Activated CD4-positive, CD25-positive, alpha-beta regulatory T cell treated with anti-CD3 and anti-CD28 coated beads, Interleukin-2, amount 50 U/mL, for 72 hours (primary cell): Measurements from ENCODE around the gene RASAL1.

Experiments
- DNase-seq: peaks from one replicate; pipeline ENCODE4 v3.0.0; 2021

The RASAL1 gene, protein sequence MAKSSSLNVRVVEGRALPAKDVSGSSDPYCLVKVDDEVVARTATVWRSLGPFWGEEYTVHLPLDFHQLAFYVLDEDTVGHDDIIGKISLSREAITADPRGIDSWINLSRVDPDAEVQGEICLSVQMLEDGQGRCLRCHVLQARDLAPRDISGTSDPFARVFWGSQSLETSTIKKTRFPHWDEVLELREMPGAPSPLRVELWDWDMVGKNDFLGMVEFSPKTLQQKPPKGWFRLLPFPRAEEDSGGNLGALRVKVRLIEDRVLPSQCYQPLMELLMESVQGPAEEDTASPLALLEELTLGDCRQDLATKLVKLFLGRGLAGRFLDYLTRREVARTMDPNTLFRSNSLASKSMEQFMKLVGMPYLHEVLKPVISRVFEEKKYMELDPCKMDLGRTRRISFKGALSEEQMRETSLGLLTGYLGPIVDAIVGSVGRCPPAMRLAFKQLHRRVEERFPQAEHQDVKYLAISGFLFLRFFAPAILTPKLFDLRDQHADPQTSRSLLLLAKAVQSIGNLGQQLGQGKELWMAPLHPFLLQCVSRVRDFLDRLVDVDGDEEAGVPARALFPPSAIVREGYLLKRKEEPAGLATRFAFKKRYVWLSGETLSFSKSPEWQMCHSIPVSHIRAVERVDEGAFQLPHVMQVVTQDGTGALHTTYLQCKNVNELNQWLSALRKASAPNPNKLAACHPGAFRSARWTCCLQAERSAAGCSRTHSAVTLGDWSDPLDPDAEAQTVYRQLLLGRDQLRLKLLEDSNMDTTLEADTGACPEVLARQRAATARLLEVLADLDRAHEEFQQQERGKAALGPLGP

GRCh38 chr12:113135178-113136127 lies at the start of gene RASAL1:
TSS of gene RASAL1 (minus strand) at chr12:113135761. CDS start at chr12:113135462, 299 bp downstream.
- DNase-seq, result peak; percentile 82

DNA sequence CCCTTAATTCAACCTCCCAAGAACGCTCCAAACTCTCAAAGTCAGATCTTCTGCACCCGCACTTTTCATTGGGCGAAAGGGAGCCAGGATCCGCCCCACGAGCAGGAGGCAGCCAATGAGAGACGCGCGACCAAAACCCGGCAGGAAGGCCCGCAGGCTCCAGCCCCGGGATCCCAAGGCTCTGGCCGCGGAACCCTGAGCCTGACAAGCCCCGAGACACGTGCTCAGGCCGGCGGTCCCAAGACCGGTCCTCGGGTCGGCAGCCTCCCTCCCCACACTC lies 49.3 kb upstream of the RASAL1 start:
- DNase-seq, result peak; percentile 86

DNA sequence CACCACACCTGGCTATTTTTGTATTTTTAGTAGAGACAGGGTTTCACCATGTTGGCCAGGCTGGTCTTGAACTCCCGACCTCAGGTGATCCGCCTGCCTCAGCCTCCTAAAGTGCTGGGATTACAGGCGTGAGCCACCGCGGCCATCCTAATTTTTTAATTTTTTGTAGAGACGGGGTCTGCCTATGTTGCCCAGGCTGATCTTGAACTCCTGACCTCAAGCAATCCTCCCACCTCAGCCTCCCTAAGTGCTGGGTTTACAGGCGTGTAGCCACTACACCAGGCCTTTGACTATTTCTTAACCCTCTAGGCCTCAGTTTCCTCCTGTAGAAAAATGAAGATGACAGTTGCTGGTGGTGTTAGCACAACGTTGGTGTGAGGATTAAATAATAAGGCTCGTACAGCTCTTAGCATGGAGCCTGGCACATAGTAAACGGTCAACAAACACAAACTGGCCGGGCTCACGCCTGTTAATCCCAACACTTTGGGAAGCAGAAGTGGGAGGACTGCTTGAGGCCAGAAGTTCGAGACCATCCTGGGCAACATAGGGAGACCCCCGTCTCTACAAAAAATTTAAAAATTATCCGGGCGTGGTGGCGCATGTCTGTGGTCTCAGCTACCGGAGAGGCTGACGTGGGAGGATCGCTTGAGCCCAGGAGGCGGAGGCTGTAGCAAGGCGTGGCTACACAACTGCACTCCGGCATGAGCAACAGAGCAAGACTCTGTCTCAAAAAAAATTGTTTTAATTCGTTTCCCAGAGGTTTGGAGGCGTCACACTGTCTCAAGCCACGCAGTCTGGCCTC lies 48.7 kb upstream of the RASAL1 start:
- DNase-seq, result no peak

DNA sequence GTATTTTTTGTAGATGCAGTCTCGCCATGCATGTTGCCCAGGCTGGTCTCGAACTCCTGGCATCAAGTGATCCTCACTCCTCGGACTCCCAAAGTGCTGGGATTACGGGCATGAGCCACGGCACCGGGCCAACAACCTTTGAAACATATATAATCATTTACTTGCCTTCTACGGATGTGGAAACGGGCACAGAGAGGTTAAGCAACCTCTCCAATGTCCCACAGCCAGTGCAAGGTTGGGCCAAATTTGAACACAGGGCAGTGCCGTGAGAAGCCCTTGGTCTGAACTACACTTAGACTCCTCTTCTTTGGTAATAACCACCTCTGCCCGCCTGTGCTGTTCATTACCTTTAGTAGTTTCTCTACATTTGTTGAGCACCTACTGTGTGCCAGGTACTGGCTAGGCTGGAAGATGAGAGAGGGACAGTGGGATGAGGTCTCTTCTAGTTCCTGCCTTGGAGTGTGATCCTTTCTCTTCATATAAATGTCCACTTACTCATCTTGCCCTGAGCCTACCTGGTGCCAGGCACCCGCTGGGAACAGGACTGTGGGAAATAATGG lies 47.5 kb upstream of the RASAL1 start:
- no peak for DNase-seq

- DNase-seq, result no peak
Observed at GRCh38 chr12:113181975-113182374, 46.4 kb upstream of the RASAL1 start.

DNA sequence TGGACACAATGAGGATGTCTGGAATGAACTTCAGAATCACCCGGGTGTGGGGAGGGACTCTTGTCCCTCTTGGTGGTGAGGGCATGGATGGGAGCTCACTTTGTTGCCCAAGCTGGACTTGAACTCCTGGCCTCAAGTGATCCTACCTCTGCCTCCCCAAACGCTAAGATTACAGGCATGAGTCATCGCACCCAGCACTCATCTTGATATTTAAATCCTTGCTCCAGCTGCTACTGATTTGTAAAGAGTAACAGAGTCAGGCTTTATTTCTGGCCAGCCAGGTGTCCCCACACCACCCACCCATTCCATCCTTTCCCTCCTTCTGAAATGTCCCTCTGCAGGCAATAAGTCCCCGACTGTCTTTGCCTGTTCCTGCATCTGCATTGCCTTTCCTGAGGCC lies 44.8 kb upstream of the RASAL1 start:
- DNase-seq, result no peak

GRCh38 chr12:113179023-113179422 lies 43.5 kb upstream of the RASAL1 start:
- DNase-seq, result no peak

GRCh38 chr12:113174461-113175384 lies 39.2 kb upstream of the RASAL1 start:
- DNase-seq, result peak; percentile 87

DNA sequence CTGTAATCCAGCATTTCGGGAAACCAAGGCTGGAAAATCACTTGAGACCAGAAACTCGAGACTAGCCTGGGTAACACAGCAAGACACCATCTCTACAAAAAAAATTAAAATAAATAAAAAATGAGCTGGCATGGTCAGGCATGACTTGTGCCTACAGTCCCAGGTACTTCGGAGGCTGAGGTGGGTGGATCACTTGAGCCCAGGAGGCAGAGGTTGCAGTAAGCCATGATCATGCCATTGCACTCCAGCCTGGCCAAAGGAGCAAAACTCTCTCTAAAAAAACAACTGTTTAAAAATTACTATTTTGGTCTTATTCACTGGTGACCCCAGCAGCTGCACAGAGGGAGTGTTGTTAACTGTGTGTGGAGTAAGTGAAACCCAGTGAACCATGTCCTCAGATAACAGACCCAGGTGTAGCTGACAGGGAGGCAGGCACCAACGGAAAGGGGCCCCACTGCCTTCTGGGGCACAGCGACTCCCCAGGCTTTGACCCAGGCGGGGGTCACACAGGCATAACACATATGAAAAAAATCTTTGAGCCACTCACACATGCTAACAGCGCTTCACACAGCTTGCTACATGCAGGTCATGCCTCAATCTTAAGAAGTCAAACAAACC lies 37.6 kb upstream of the RASAL1 start:
- no peak for DNase-seq

DNA sequence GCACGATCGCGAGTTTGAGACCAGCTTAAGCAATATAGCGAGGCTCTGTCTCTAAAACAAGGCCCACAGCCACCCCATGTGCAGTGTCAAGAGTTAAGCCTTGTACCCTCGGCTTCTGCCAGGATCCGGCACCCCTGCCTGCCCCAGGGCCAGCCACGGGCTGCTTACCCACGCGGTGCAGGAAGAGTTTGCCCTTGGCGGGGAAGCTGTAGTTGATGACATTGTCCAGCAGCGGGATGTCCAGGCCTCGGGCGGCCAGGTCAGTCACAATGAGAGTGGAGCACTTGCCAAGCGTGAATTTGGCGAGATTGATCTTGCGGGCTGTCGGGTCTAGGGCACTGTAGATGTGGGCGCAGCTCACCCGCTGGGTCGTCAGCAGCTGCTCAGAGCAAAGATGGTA lies 36.6 kb upstream of the RASAL1 start:
- no peak for DNase-seq

- no peak for DNase-seq
Observed at GRCh38 chr12:113171543-113171942, 36.0 kb upstream of the RASAL1 start.

DNA sequence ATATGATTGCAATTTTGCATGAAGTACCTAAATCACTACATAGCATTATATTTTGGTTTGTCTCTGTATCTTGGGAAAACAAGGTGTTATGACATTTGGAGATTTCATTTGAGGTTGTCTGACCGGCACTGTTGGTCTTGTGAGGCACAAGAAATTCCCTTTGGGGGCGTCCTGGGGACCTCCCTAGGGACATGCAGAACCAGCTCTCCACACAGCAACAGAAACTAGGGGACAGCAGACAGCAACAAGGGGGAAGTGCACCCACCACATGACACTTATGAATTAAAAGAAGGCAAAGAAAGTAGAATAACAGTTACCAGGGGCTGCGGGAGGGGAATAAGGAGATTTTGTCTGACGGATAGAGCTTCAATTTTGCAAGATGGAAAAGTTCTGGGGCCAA lies 35.4 kb upstream of the RASAL1 start:
- no peak for DNase-seq

GRCh38 chr12:113170457-113170856 lies 34.9 kb upstream of the RASAL1 start:
- no peak for DNase-seq

- no peak for DNase-seq
Observed at GRCh38 chr12:113169697-113170096, 34.1 kb upstream of the RASAL1 start.

DNA sequence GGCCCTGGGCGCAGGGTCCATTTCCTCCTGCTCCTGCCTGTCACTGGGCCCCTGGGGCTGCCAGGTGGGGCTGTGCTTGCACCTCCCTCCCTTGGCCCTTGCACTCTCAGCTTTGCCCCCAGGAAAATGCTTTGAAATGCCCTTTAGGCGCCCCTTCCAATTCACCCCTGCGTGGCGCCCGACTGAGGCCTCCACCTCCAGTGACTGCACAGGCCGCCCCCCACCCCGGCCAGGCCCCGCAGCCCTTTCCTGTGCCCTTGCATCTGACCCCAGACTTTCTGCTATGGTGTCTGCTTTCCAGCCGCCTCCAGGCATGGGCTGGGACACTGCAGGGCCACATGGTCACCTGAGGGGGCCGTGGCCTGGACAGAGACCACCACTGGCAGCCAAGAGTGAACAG lies 32.3 kb upstream of the RASAL1 start:
- DNase-seq, result no peak

DNA sequence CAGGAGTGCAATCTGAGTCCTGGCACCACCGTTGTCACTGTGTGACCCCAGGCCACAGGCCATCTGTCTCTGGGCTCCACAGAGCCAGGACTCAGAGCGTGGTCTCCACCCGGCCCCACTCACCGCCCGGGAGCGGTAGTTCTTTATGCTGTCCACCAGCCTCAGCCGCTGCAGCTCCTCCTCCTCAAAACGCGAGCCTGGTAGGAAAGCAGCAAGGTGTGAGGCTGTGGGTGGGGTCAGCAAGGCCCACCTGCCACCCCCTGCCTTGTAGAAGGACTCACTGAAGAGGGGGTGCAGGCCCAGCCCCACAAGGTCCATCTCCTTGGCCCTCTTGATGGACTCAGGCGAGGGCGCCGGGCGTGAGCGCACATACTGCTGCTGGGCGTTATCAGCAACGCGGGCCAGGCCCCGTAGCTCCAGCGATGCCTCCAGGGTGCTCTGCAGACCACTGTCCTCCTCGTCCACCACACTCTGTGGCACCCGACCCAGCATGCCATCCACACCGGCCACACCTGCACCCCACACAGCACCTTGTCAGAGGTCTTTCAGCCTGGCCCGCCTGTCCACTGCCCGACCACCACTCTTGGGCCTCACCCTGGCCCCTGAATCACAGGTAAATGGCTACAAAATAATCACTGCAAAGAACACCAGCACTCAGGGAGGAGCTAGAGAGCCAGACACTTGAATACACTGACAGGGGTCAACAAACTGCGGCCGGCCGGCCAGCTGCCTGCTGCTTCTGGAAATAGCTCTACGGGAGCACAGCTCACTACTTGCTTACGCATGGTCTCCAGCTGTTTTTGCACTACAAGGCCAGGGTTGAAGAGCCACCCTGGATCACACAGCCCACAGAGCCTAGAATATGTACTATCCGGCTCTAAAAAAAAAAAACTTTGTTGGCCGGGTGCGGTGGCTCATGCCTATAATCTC lies 30.2 kb upstream of the RASAL1 start:
- DNase-seq, result no peak

GRCh38 chr12:113164014-113164413 lies 28.5 kb upstream of the RASAL1 start:
- no peak for DNase-seq

DNA sequence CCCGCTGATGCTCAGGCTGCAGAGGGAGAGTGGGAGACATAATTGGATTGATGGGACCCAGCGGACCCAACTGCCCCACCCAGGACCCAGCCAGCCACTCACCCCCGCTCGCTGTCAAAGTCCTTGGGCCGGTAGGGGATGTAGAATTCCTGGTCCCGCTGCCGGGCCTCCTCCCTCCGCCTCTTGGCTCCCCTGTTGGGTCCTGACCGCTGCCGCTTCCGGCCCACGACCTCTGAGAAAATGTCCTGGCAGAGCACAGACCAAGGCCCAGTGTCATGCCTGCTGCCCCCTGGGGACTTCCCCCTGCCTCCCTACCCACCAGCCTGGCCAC lies 27.4 kb upstream of the RASAL1 start:
- DNase-seq, result no peak
